ENCODE measurements around the gene RFX8.
A peak's percentile ranks its signal among the peaks of the same experiment; 100 is the strongest.

RFX8 gene

GRCh38 chr2:101383016-101383541 is 91.8 kb downstream of the RFX8 start:
- ChIA-PET CTCF (interaction anchor here (1.0 to 2.0 kb wide), 4 partner anchors 9 to 41 kb away, joined by 3 to 9 read pairs (median 4); no protein-coding TSS in a partner anchor), POLR2A (no interaction called here)
- no peak for DNase-seq (ENCODE audit: low read depth, low spot score)
- TF ChIP-seq, protein P1, sequence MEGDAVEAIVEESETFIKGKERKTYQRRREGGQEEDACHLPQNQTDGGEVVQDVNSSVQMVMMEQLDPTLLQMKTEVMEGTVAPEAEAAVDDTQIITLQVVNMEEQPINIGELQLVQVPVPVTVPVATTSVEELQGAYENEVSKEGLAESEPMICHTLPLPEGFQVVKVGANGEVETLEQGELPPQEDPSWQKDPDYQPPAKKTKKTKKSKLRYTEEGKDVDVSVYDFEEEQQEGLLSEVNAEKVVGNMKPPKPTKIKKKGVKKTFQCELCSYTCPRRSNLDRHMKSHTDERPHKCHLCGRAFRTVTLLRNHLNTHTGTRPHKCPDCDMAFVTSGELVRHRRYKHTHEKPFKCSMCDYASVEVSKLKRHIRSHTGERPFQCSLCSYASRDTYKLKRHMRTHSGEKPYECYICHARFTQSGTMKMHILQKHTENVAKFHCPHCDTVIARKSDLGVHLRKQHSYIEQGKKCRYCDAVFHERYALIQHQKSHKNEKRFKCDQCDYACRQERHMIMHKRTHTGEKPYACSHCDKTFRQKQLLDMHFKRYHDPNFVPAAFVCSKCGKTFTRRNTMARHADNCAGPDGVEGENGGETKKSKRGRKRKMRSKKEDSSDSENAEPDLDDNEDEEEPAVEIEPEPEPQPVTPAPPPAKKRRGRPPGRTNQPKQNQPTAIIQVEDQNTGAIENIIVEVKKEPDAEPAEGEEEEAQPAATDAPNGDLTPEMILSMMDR (IDR thresholded peaks at IDR 0.05; ENCODE audit: insufficient read depth, low read length, missing control alignments), result no peak
- no peak overlapping the region for H3K4me3 ChIP-seq (ENCODE audit: low read depth, low read length)

DNA sequence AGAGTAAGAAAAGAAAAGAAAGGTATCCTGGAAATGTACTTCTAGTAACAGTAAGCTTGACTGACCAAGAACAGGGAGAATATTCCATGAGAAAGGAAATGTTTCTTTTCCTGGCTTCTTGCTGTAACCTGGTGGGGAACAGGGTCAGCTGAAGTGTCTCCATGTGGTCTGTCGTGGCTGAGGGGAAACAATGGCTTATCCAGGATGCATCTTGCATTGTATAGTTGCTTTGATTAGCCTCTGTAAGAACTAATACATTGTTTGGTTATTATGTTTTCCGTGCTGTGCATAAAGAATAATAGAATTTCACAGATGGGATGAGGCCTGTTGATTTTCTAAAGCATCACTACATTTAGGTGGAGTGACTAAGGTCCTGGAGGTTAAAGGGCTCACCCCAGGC is 92.5 kb downstream of the RFX8 start:
- no peak for DNase-seq (ENCODE audit: low read depth, low spot score)
- no peak overlapping the region for H3K4me3 ChIP-seq (ENCODE audit: low read depth, low read length)
- CTCF ChIA-PET, result interaction anchor here (1.0 to 2.0 kb wide), 5 partner anchors 9 to 40 kb away, joined by 3 to 9 read pairs (median 4); no protein-coding TSS in a partner anchor
- POLR2A ChIA-PET, result no interaction called here
- TF ChIP-seq, protein P1 (IDR thresholded peaks at IDR 0.05; ENCODE audit: insufficient read depth, low read length, missing control alignments), result no peak

DNA sequence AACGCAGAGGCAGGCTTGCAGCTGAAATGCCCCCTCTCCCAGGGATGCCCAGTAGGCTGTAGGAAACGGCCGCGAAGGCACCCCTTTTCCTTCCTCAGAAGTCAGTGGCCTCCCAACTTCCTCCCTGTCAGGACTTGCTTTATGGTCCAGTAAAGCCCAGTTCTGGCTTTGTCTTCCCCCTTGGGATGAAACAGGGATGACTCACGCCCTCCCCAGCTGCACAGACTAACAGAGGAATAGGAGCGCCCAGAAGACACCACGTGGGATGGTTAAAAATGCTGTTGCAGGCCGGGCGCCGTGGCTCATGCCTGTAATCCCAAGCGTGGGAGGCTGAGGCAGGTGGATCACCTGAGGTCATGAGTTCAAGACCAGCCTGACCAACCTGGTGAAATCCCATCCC is 94.5 kb downstream of the RFX8 start:
- peak; percentile 14 for DNase-seq (ENCODE audit: low read depth, low spot score)
- ChIA-PET CTCF (interaction anchor here (1.5 to 2.1 kb wide), 3 partner anchors 8 to 38 kb away, joined by 3 to 13 read pairs (median 6); partner anchors contain the start of gene CREG2), POLR2A (interaction anchor here (1.2 kb wide), 1 partner anchor 317 kb away, joined by 3 read pairs; the partner anchor contains the start of gene MAP4K4)
- TF ChIP-seq, protein P1 (IDR thresholded peaks at IDR 0.05; ENCODE audit: insufficient read depth, low read length, missing control alignments), result no peak
- no peak overlapping the region for H3K4me3 ChIP-seq (ENCODE audit: low read depth, low read length)

GRCh38 chr2:101379091-101379490 is 95.8 kb downstream of the RFX8 start:
- CTCF ChIA-PET, result interaction anchor here (1.1 to 2.1 kb wide), 4 partner anchors 9 to 40 kb away, joined by 3 to 13 read pairs (median 4); partner anchors contain the start of gene CREG2
- H3K4me3 ChIP-seq (ENCODE audit: low read depth, low read length), result no peak overlapping the region
- DNase-seq (ENCODE audit: low read depth, low spot score), result no peak
- POLR2A ChIA-PET, result no interaction called here
- TF ChIP-seq, protein P1 (IDR thresholded peaks at IDR 0.05; ENCODE audit: insufficient read depth, low read length, missing control alignments), result no peak

- POLR2A ChIA-PET, result no interaction called here
Observed at GRCh38 chr2:101375653-101376052, 99.3 kb downstream of the RFX8 start.

More at GRCh38 chr2:101375653-101376052, 99.3 kb downstream of the RFX8 start:
- H3K4me3 ChIP-seq (ENCODE audit: low read depth, low read length), result no peak overlapping the region
- TF ChIP-seq, protein P1 (IDR thresholded peaks at IDR 0.05; ENCODE audit: insufficient read depth, low read length, missing control alignments), result no peak
- CTCF ChIA-PET, result interaction anchor here (0.7 to 1.5 kb wide), 3 partner anchors 13 to 457 kb away, joined by 3 read pairs; no protein-coding TSS in a partner anchor
- no peak for DNase-seq (ENCODE audit: low read depth, low spot score)
